Neural progenitor cell (in vitro differentiated cells): Measurements from ENCODE around the gene CAMSAP3.

ENCODE experiments used
- CTCF ChIP-seq: fragments of 200-600 bp; sonication (generic); IDR thresholded peaks from 2 replicates; pipeline ENCODE4 v1.5.1; 2017; ENCODE audit warnings: antibody characterized with exemption, mild to moderate bottlenecking
- EZH2 ChIP-seq: fragments of 200-600 bp; sonication (generic); IDR thresholded peaks from 2 replicates; pipeline ENCODE4 v1.6.1; 2017; ENCODE audit warnings: antibody characterized with exemption, mild to moderate bottlenecking, moderate library complexity
- EZH2phosphoT487 ChIP-seq: fragments of 200-600 bp; sonication (generic); IDR thresholded peaks from 2 replicates; pipeline ENCODE4 v1.6.1; 2017; ENCODE audit warnings: antibody characterized with exemption

GRCh38 chr19:7625763-7626372 is 30.2 kb downstream of the CAMSAP3 start:
- TF ChIP-seq EZH2 (no peak), CTCF (no peak), EZH2phosphoT487 (no peak)
